ENCODE measurements around the gene SPR. TPM values are rescaled to one million over a fixed set of nuclear protein-coding genes. Genes with fewer than 3 reads are reported as not detected.
A peak's percentile ranks its signal among the peaks of the same experiment; 100 is the strongest.

SPR gene
- total and polyA plus RNA-seq, 2 of the 13 experiments (the other 11 are each of a cell fraction or from before 2014, with no cell fraction given): 34.0 to 96.0 TPM

- TF ChIP-seq, protein P1, sequence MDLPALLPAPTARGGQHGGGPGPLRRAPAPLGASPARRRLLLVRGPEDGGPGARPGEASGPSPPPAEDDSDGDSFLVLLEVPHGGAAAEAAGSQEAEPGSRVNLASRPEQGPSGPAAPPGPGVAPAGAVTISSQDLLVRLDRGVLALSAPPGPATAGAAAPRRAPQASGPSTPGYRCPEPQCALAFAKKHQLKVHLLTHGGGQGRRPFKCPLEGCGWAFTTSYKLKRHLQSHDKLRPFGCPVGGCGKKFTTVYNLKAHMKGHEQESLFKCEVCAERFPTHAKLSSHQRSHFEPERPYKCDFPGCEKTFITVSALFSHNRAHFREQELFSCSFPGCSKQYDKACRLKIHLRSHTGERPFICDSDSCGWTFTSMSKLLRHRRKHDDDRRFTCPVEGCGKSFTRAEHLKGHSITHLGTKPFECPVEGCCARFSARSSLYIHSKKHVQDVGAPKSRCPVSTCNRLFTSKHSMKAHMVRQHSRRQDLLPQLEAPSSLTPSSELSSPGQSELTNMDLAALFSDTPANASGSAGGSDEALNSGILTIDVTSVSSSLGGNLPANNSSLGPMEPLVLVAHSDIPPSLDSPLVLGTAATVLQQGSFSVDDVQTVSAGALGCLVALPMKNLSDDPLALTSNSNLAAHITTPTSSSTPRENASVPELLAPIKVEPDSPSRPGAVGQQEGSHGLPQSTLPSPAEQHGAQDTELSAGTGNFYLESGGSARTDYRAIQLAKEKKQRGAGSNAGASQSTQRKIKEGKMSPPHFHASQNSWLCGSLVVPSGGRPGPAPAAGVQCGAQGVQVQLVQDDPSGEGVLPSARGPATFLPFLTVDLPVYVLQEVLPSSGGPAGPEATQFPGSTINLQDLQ (CRISPR knock-in tag; IDR thresholded peaks at IDR 0.05): no peak
- TF ChIP-seq ZNF431 (CRISPR knock-in tag; IDR thresholded peaks at IDR 0.05; ENCODE audit: borderline replicate concordance, low read depth) (no peak), RBAK (CRISPR knock-in tag; IDR thresholded peaks at IDR 0.05) (no peak), SAP130 (CRISPR knock-in tag; IDR thresholded peaks at IDR 0.05; ENCODE audit: low read depth) (no peak)
Observed at GRCh38 chr2:72908741-72909140, 21.5 kb downstream of the SPR start (continued).

DNA sequence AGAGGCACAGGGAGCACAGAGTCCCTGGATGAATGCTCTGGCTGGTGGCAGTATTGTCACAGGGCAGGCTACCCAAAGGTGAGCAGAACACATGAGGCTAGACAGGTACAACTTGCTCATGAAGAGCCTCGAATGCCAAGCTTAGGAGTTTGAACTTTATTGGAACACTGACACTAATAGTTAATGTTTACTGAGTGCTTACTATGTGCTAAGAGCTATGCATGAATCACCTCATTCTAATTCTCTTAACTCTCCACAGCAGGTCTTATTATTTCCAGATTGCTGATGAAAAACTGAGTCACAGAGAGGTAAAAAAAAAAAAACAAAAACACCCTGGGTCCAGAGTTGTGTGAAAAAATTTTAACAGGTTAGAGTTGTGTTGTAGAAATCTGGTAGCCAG lies 24.0 kb downstream of the SPR start:
- H3K36me3 ChIP-seq (replicated peaks in 1 of 2; ENCODE audit: control insufficient read depth in 1 of 2, insufficient read depth in 2 of 2, low read length in 2 of 2): no peaks in the 10 kb centered on the region
- peak; percentile 97 for TF ChIP-seq ZNF205 (CRISPR knock-in tag; IDR thresholded peaks at IDR 0.05)
- TF ChIP-seq ZBTB40 (IDR thresholded peaks at IDR 0.05): peak; percentile 41; the same call in 1 of the 2 replicates
- TF ChIP-seq ZBTB40 (CRISPR knock-in tag; IDR thresholded peaks at IDR 0.05): peak; percentile 78
- TF ChIP-seq FOXJ3 (CRISPR knock-in tag; IDR thresholded peaks at IDR 0.05; ENCODE audit: borderline replicate concordance): no peak
- peaks cover 12 to 67% of the 10 kb centered on the region in 2 experiments for H3K27me3 ChIP-seq (ENCODE audit: control insufficient read depth in 1 of 2, insufficient read depth in 2 of 2, low read length in 2 of 2)
- in situ Hi-C loops (cut with HindIII; ENCODE audit: extremely low pct_ligation_motif_present, low pct_unique_long_range_greater_than_20kb): no loop called here
- no peak overlapping the region for H2AFZ ChIP-seq (ENCODE audit: low read length)
- H3K79me2 ChIP-seq (ENCODE audit: insufficient read depth, low read length): no peaks in the 10 kb centered on the region
- H3K9me3 ChIP-seq (ENCODE audit: low read length): no peaks in the 10 kb centered on the region
- peaks cover 18% of the 10 kb centered on the region for H3K4me1 ChIP-seq (ENCODE audit: insufficient read depth, low read length)
- H3K4me2 ChIP-seq (ENCODE audit: low read depth, low read length): no peak overlapping the region
- ATAC-seq (no peak), FAIRE-seq (no peak), DNase-seq (ENCODE audit: low spot score) (no peak)
- ChIA-PET CTCF (ENCODE audit: low intra/inter-chr PET ratio, low total read pairs) (no interaction called here), POLR2A (no interaction called here)
- H4K20me1 ChIP-seq (ENCODE audit: insufficient read depth, low read length): no peaks in the 10 kb centered on the region; the same call in 1 of the 2 replicates
- intact Hi-C loops (cut with micrococcal nuclease; ENCODE audit: unreplicated experiment): no loop called here
- H3K4me3 ChIP-seq (replicated peaks in 1 of 3; ENCODE audit: insufficient read depth in 1 of 3, low read depth in 2 of 3, low read length in 3 of 3): no peak overlapping the region
- BruUV-seq (replicated peaks): no TSS peak
- no peak overlapping the region for H3K27ac ChIP-seq (ENCODE audit: extremely low read length, insufficient read depth, low read length)
- 0% methylated on average over 1 of the region's 1 CpG for WGBS (ENCODE audit: low lambda C conversion rate)
- no peak overlapping the region for H3K9ac ChIP-seq (ENCODE audit: insufficient read depth, low read depth, low read length)
